H1 (cell line): ENCODE results near the gene IRF5. TPM values are rescaled to one million over a fixed set of nuclear protein-coding genes. Genes with fewer than 3 reads are reported as not detected.

ENCODE experiments used
- CTCF ChIA-PET: fragments of 300-600 bp; sonication (Branson Sonifier 250); formaldehyde crosslinking; loops from one replicate; lab custom pipeline; 2021; ENCODE audit not compliant: partially characterized antibody; lab: Charles Lee
- POLR2A ChIA-PET: fragments of 300-600 bp; sonication (Branson Sonifier 250); formaldehyde crosslinking; loops from one replicate; lab custom pipeline; 2021; ENCODE audit warnings: inconsistent platforms; ENCODE audit not compliant: partially characterized antibody; lab: Charles Lee
- DNase-seq, 2 experiments: peaks; one replicate each; pipeline versions ENCODE4 v3.0.0 to v3.0.0-alpha.2; 2010 to 2022; ENCODE audit warnings: low spot score in 2 of 2, low read depth in 1 of 2, mixed read lengths in 1 of 2
- FAIRE-seq: peaks from 2 replicates; lab custom pipeline; 2011; peaks lifted over from hg19 to GRCh38; lab: Jason Lieb, UNC
- H2AFZ ChIP-seq: 2 replicates; pipeline ENCODE4 v1.8.1; 2012; ENCODE audit warnings: low read length, inconsistent platforms
- H2AK5ac ChIP-seq: 2 replicates; pipeline ENCODE4 v1.6.1; 2013; ENCODE audit warnings: low read depth, low read length
- H2BK120ac ChIP-seq: replicated peaks from 2 replicates; pipeline ENCODE3; 2013; ENCODE audit warnings: low read depth, low read length, inconsistent platforms
- H2BK12ac ChIP-seq: 2 replicates; pipeline ENCODE4 v1.6.1; 2013; ENCODE audit warnings: low read depth, low read length
- H2BK15ac ChIP-seq: 2 replicates; pipeline ENCODE4 v1.6.1; 2013; ENCODE audit warnings: low read length
- H2BK20ac ChIP-seq: 2 replicates; pipeline ENCODE4 v1.6.1; 2013; ENCODE audit warnings: low read length
- H2BK5ac ChIP-seq: 2 replicates; pipeline ENCODE4 v1.6.1; 2013; ENCODE audit warnings: low read depth, low read length
- H3K14ac ChIP-seq: 2 replicates; pipeline ENCODE4 v1.6.1; 2013; ENCODE audit warnings: inconsistent platforms; ENCODE audit not compliant: insufficient read length
- H3K18ac ChIP-seq: 2 replicates; pipeline ENCODE4 v1.6.1; 2013; ENCODE audit warnings: low read length; ENCODE audit errors: extremely low read depth
- H3K23ac ChIP-seq: 2 replicates; pipeline ENCODE4 v1.6.1; 2013; ENCODE audit warnings: inconsistent platforms; ENCODE audit not compliant: insufficient read length
- H3K23me2 ChIP-seq: 2 replicates; pipeline ENCODE4 v1.6.1; 2013; ENCODE audit warnings: low read depth, low read length
- H3K27ac ChIP-seq: 2 replicates; pipeline ENCODE4 v1.6.1; 2011; ENCODE audit warnings: low read depth, low read length, inconsistent platforms
- H3K27me3 ChIP-seq, 4 experiments: replicated peaks in 1 of 4; 1 replicate in 1 of 4; 2 replicates in 3 of 4; pipeline versions ENCODE4 v1.6.1 to v1.8.1; 2011 to 2013; ENCODE audit warnings: low read length in 3 of 4, mild to moderate bottlenecking in 3 of 4, inconsistent platforms in 2 of 4, mixed read lengths in 2 of 4, moderate library complexity in 1 of 4; ENCODE audit not compliant: control insufficient read depth in 3 of 4, insufficient read depth in 3 of 4; ENCODE audit errors: extremely low read depth in 1 of 4
- H3K36me3 ChIP-seq, 4 experiments: 2 replicates each; pipeline versions ENCODE4 v1.6.1 to v1.8.1; 2011 to 2013; ENCODE audit warnings: mild to moderate bottlenecking in 4 of 4, low read length in 3 of 4, moderate library complexity in 2 of 4, control low read depth in 1 of 4, inconsistent platforms in 1 of 4; ENCODE audit not compliant: insufficient read depth in 4 of 4, control insufficient read depth in 2 of 4
- H3K4ac ChIP-seq: replicated peaks from 2 replicates; pipeline ENCODE3; 2013; ENCODE audit warnings: low read length, low read depth, mixed read lengths, inconsistent platforms; ENCODE audit not compliant: insufficient read length
- H3K4me1 ChIP-seq, 4 experiments: replicated peaks in 1 of 4; 1 replicate in 1 of 4; 2 replicates in 3 of 4; pipeline versions ENCODE4 v1.6.1 to v1.8.1; 2011 to 2013; ENCODE audit warnings: low read length in 3 of 4, inconsistent platforms in 2 of 4, mixed read lengths in 1 of 4; ENCODE audit not compliant: insufficient read depth in 4 of 4, control insufficient read depth in 3 of 4
- H3K4me2 ChIP-seq, 2 experiments: 2 replicates each; pipeline versions ENCODE4 v1.6.1 to v1.8.1; 2011 to 2013; ENCODE audit warnings: low read depth in 2 of 2, low read length in 2 of 2, control low read depth in 1 of 2, inconsistent platforms in 1 of 2, mild to moderate bottlenecking in 1 of 2; ENCODE audit not compliant: insufficient read depth in 1 of 2
- H3K4me3 ChIP-seq, 4 experiments: fragments of 200-600, 300-600 bp in 1 of 4; sonication (generic), shearing (Covaris generic), sonication (Bioruptor Twin) in 1 of 4; 2 replicates each; pipeline versions ENCODE4 v1.5.1 to v1.8.1; 2011 to 2016; ENCODE audit warnings: low read length in 4 of 4, low read depth in 3 of 4, control low read depth in 2 of 4, inconsistent platforms in 2 of 4, mild to moderate bottlenecking in 2 of 4, mixed read lengths in 1 of 4, moderate library complexity in 1 of 4; ENCODE audit not compliant: insufficient read depth in 2 of 4; ENCODE audit errors: extremely low read depth in 1 of 4
- H3K56ac ChIP-seq: replicated peaks from 2 replicates; pipeline ENCODE3; 2013; ENCODE audit warnings: low read depth, mild to moderate bottlenecking, mixed read lengths, low read length, inconsistent platforms; ENCODE audit not compliant: insufficient read length
- H3K79me1 ChIP-seq: 2 replicates; pipeline ENCODE4 v1.6.1; 2013; ENCODE audit warnings: low read depth, low read length, control low read depth
- H3K79me2 ChIP-seq, 2 experiments: 2 replicates each; pipeline versions ENCODE4 v1.6.1 to v1.8.1; 2012 to 2013; ENCODE audit warnings: low read length in 2 of 2, mild to moderate bottlenecking in 2 of 2, inconsistent platforms in 1 of 2; ENCODE audit not compliant: insufficient read depth in 2 of 2, control insufficient read depth in 1 of 2
- H3K9ac ChIP-seq, 4 experiments: replicated peaks in 1 of 4; 1 replicate in 1 of 4; 2 replicates in 3 of 4; pipeline versions ENCODE4 v1.6.1 to v1.8.1; 2011 to 2013; ENCODE audit warnings: low read depth in 3 of 4, low read length in 3 of 4, control low read depth in 2 of 4, mild to moderate bottlenecking in 2 of 4, moderate library complexity in 2 of 4, inconsistent platforms in 1 of 4; ENCODE audit errors: extremely low read depth in 1 of 4
- H3K9me3 ChIP-seq, 2 experiments: 2 replicates each; pipeline versions ENCODE4 v1.6.1 to v1.8.1; 2012 to 2013; ENCODE audit warnings: mild to moderate bottlenecking in 2 of 2, moderate library complexity in 2 of 2, control low read depth in 1 of 2, inconsistent platforms in 1 of 2, low read depth in 1 of 2, low read length in 1 of 2, mixed read lengths in 1 of 2; ENCODE audit not compliant: insufficient read depth in 2 of 2
- H4K20me1 ChIP-seq, 2 experiments: replicated peaks in 1 of 2; 2 replicates each; pipeline versions ENCODE3 to v1.8.1; 2011 to 2013; ENCODE audit warnings: inconsistent platforms in 2 of 2, low read length in 2 of 2, mild to moderate bottlenecking in 1 of 2; ENCODE audit not compliant: insufficient read depth in 2 of 2, control insufficient read depth in 1 of 2
- H4K5ac ChIP-seq: 2 replicates; pipeline ENCODE4 v1.6.1; 2013; ENCODE audit warnings: low read length, low read depth, mixed read lengths, inconsistent platforms; ENCODE audit not compliant: insufficient read length
- H4K8ac ChIP-seq: 2 replicates; pipeline ENCODE4 v1.8.0; 2013; ENCODE audit warnings: mild to moderate bottlenecking, moderate library complexity, low read length, inconsistent platforms; ENCODE audit not compliant: insufficient read depth; ENCODE audit errors: extremely low read depth
- H4K91ac ChIP-seq: replicated peaks from 2 replicates; pipeline ENCODE3; 2013; ENCODE audit warnings: low read length, mixed read lengths, inconsistent platforms; ENCODE audit not compliant: insufficient read length
- BACH1 ChIP-seq: IDR thresholded peaks from 2 replicates; pipeline ENCODE4 v1.6.1; 2012; ENCODE audit warnings: low read length, improper control_type of control experiment
- CBX8 ChIP-seq: fragments of 300-800, 300-1000 bp; sonication (generic); IDR thresholded peaks from 2 replicates; pipeline ENCODE4 v1.7.1; 2016; ENCODE audit warnings: low read depth, low read length, borderline replicate concordance
- CTBP2 ChIP-seq: IDR thresholded peaks from 2 replicates; pipeline ENCODE4 v1.7.0; 2011; ENCODE audit warnings: borderline replicate concordance, mild to moderate bottlenecking, moderate library complexity, mixed read lengths, low read length; ENCODE audit not compliant: insufficient read depth, insufficient read length
- JUN ChIP-seq: IDR thresholded peaks from 2 replicates; pipeline ENCODE4 v1.6.1; 2011; ENCODE audit warnings: low read depth, mild to moderate bottlenecking, improper control_type of control experiment, low read length
- JUND ChIP-seq: IDR thresholded peaks from 2 replicates; pipeline ENCODE4 v1.6.1; 2011; ENCODE audit warnings: mild to moderate bottlenecking, improper control_type of control experiment, low read length
- KDM1A ChIP-seq: fragments of 200-600, 300-600 bp; sonication (generic); IDR thresholded peaks from 2 replicates; pipeline ENCODE4 v1.7.1; 2016; ENCODE audit warnings: mild to moderate bottlenecking, low read length, borderline replicate concordance
- KDM4A ChIP-seq: IDR thresholded peaks from one replicate; pipeline ENCODE4 v1.7.1; 2012; ENCODE audit warnings: low read depth, mild to moderate bottlenecking, moderate library complexity, low read length, inconsistent platforms; ENCODE audit not compliant: severe bottlenecking
- MAFK ChIP-seq: IDR thresholded peaks from 2 replicates; pipeline ENCODE4 v1.6.1; 2012; ENCODE audit warnings: low read depth, mild to moderate bottlenecking, improper control_type of control experiment, low read length
- PHF8 ChIP-seq: fragments of 200-600 bp; sonication (generic); conservative IDR thresholded peaks from 2 replicates; pipeline ENCODE4 v1.7.1; 2012; ENCODE audit warnings: low read depth, mild to moderate bottlenecking, inconsistent platforms, low read length, moderate library complexity
- SIX5 ChIP-seq: IDR thresholded peaks from 2 replicates; pipeline ENCODE4 v1.6.1; 2011; ENCODE audit warnings: mild to moderate bottlenecking, low read depth, low read length
- SP1 ChIP-seq: IDR thresholded peaks from 2 replicates; pipeline ENCODE4 v1.6.1; 2011; ENCODE audit warnings: low read depth, low read length
- SP4 ChIP-seq: IDR thresholded peaks from 2 replicates; pipeline ENCODE4 v1.6.1; 2012; ENCODE audit warnings: low read length, inconsistent platforms
- WGBS, 2 experiments: shearing (Covaris generic) in 1 of 2; methylation state at CpG; one replicate each; pipeline versions ENCODE4 v1.1.6 to v1.1.7; 2013 to 2015; ENCODE audit warnings: low lambda C conversion rate in 2 of 2, mixed read lengths in 2 of 2, inconsistent platforms in 1 of 2, low coverage in 1 of 2, missing lambda C conversion rate in 1 of 2; ENCODE audit not compliant: insufficient replicate concordance in 2 of 2, insufficient coverage in 1 of 2, insufficient read length in 1 of 2; ENCODE audit errors: extremely low coverage in 1 of 2, missing lambda C conversion rate in 1 of 2; 5-methylcytosine and 5-hydroxymethylcytosine counted together
- polyA plus RNA-seq, 7 experiments: library from polyadenylated mRNA; depleted of rRNA in 3 of 7; stranded (reverse) in 5 of 7; unstranded in 2 of 7; fragments of >200 nt in 5 of 7; fragments of 200-250 nt in 2 of 7; gene quantifications; 1 replicate in 5 of 7; 2 replicates in 1 of 7; 4 replicates in 1 of 7; pipeline versions ENCODE4 v1.2.1 to v1.2.3, GENCODE V29; 2011 to 2013; ENCODE audit warnings: missing spikeins in 2 of 7, mixed read lengths in 2 of 7
- total RNA-seq: library from RNA; stranded (reverse); fragmentation: NEBNext Ultra II Directional; extraction: Animal tissue kit (Norgen Biotek cat#: 25700); gene quantifications from 2 replicates; pipeline ENCODE4 v1.2.1, GENCODE V29; 2021
- TF ChIP-seq, protein P1 (sequence below): IDR thresholded peaks from 2 replicates; pipeline ENCODE4 v1.6.1; 2011; ENCODE audit warnings: low read depth, mild to moderate bottlenecking, low read length; ENCODE audit not compliant: insufficient read depth
- TF ChIP-seq, protein P2 (sequence below): IDR thresholded peaks from 2 replicates; pipeline ENCODE4 v1.6.1; 2012; ENCODE audit warnings: inconsistent platforms

Gene IRF5
- total and polyA plus RNA-seq, 2 of the 8 experiments (the other 6 are each of a cell fraction or from before 2014, with no cell fraction given): 0.28 to 1.1 TPM

GRCh38 chr7:128954150-128954549, 16.4 kb downstream of the IRF5 start:
- H3K14ac ChIP-seq: no peak overlapping the region
- H2AK5ac ChIP-seq: no peak overlapping the region
- H4K8ac ChIP-seq: no peak overlapping the region
- no peak overlapping the region for H2AFZ ChIP-seq
- no peak overlapping the region for H3K23ac ChIP-seq
- H4K91ac ChIP-seq: no peak overlapping the region
- H2BK20ac ChIP-seq: no peak overlapping the region
- DNase-seq (no peak), FAIRE-seq (no peak)
- no peak overlapping the region for H3K9ac ChIP-seq
- 72% methylated on average over 2 of the region's 2 CpGs; no CpG with 5 or more reads in 1 of the 2 experiments for WGBS, 2 experiments
- H3K18ac ChIP-seq: no peak overlapping the region
- H3K27ac ChIP-seq: no peak overlapping the region
- H3K9me3 ChIP-seq: no peaks in the 10 kb centered on the region
- CTCF ChIA-PET: interaction anchor here (0.6 to 6.8 kb wide), 9 partner anchors 8 to 306 kb away, joined by 3 to 44 read pairs (median 4); partner anchors contain the start of gene TNPO3
- no peak overlapping the region for H2BK5ac ChIP-seq
- no peak overlapping the region for H3K4ac ChIP-seq
- H4K20me1 ChIP-seq: peaks cover 0 to 1% of the 10 kb centered on the region in 2 experiments
- H3K4me3 ChIP-seq: no peak overlapping the region
- no peaks in the 10 kb centered on the region for H3K27me3 ChIP-seq
- no peaks in the 10 kb centered on the region for H3K79me2 ChIP-seq
- H3K4me1 ChIP-seq: peaks cover 0 to 2% (median 0%) of the 10 kb centered on the region in 4 experiments; a peak in 1 of 7 replicates
- H2BK12ac ChIP-seq: no peak overlapping the region
- H3K4me2 ChIP-seq: peak overlapping the region in 1 of 2 experiments; percentile 38; a peak in 1 of 4 replicates
- no peak overlapping the region for H2BK120ac ChIP-seq
- POLR2A ChIA-PET: interaction anchor here (1.6 kb wide), 1 partner anchor 9 kb away, joined by 4 read pairs; no protein-coding TSS in a partner anchor
- no peaks in the 10 kb centered on the region; the same call in 1 of the 2 replicates for H3K23me2 ChIP-seq
- no peak overlapping the region for H2BK15ac ChIP-seq
- no peaks in the 10 kb centered on the region; the same call in 1 of the 2 replicates for H3K79me1 ChIP-seq
- peaks cover 2 to 55% (median 19%) of the 10 kb centered on the region in 4 experiments; a peak in 7 of 8 replicates for H3K36me3 ChIP-seq
- H4K5ac ChIP-seq: no peak overlapping the region
- no peak overlapping the region for H3K56ac ChIP-seq
- TF ChIP-seq SP4 (no peak), KDM4A (no peak), KDM1A (no peak), BACH1 (no peak), CBX8 (no peak), PHF8 (no peak), SIX5 (no peak), JUND (no peak), MAFK (no peak), SP1 (no peak), JUN (no peak), CTBP2 (no peak)
- TF ChIP-seq, protein P1, sequence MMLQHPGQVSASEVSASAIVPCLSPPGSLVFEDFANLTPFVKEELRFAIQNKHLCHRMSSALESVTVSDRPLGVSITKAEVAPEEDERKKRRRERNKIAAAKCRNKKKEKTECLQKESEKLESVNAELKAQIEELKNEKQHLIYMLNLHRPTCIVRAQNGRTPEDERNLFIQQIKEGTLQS: no peak
- TF ChIP-seq, protein P2, sequence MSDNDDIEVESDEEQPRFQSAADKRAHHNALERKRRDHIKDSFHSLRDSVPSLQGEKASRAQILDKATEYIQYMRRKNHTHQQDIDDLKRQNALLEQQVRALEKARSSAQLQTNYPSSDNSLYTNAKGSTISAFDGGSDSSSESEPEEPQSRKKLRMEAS: no peak
